Measurements from ENCODE around the gene RAB20.
"Not testable (repeated sequence)": the region's sequence is repeated elsewhere in the genome, so short reads cannot be mapped to it uniquely, and the experiment has no call there.

Gene RAB20

DNA sequence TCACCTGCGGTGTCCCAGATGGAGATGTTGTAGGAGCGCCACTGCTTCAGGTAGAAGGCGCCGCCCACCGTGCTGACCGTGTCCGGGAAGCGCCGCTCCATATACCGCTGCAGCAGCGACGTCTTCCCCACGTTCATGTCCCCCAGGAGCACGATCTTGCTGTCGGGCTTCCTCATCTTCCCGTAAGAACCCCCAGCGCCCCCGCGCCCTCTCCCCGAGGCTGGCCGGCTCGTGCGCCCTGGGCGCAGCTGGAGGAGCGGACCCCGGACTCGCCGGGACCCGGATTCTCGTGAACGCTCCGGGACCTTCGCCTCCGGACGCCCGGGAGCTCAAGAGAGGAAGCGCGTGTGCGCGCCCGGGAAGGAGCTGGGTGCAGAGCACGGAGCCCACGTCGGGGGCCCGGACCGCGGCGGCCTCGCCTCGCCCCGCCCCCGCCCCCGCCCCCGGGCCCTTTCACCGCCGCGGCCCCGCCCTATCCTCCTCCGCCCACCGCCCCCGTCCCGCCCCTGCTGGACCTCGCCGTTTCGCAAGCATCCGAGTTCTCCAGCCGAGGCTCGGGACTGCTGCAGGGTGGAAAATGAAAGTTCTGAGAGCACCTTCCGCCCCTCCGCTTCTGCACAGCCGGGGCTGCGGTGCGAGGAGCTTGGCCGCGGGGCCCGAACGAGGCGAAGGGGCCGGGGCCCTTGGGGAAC is at the start of gene RAB20:
TSS of gene RAB20 (minus strand) at position 379 of the 692 bp plus-strand sequence. CDS start at position 176, 203 bp downstream.
- Mint-ChIP-seq H3K4me3 (peak within 1 kb of the TSS; percentile 94), H3K9me3 (no peaks in the 10 kb centered on the region), H3K4me1 (peaks cover 27% of the 10 kb centered on the region), H3K36me3 (no peaks in the 10 kb centered on the region), H3K27ac (peak within 1 kb of the TSS; percentile 91), H3K27me3 (no peaks in the 10 kb centered on the region)

DNA sequence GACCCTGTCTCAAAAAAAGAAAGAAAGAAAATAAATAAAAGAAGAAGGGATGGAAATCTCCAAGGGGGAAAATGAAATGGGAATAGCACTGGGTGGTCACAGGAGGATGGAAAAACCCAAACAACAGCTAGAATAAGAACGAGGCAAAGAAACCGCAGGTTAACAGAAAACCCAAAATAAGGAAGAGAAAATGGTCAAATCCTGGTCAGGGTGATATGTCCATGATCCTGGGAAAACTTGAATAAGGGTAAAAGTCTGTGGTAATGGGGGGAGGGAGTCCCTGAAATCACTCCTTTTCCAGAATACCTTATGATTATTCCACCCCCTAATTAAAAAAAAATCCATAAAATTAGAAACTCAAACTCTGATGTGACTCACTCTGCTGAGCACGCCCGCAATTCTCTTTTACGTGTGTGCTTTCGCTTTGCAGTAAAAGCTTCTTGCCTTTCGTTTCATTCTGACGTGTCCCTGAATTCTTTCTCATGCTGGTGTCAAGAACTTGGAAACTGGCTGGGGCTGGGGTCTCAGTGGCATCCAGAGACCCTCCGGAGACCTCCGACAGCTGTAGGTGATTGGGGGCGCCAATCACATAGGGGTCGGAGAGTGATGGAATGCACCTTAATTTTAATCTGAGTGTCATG is 49.6 kb upstream of the RAB20 start:
- no peaks in the 10 kb centered on the region for H3K27me3 Mint-ChIP-seq
- peaks cover 4% of the 10 kb centered on the region for H3K9me3 Mint-ChIP-seq
- H3K4me3 Mint-ChIP-seq, result no peak overlapping the region
- peaks cover 7% of the 10 kb centered on the region for H3K36me3 Mint-ChIP-seq
- peaks cover 5% of the 10 kb centered on the region for H3K4me1 Mint-ChIP-seq
- H3K27ac Mint-ChIP-seq, result no peak overlapping the region

DNA sequence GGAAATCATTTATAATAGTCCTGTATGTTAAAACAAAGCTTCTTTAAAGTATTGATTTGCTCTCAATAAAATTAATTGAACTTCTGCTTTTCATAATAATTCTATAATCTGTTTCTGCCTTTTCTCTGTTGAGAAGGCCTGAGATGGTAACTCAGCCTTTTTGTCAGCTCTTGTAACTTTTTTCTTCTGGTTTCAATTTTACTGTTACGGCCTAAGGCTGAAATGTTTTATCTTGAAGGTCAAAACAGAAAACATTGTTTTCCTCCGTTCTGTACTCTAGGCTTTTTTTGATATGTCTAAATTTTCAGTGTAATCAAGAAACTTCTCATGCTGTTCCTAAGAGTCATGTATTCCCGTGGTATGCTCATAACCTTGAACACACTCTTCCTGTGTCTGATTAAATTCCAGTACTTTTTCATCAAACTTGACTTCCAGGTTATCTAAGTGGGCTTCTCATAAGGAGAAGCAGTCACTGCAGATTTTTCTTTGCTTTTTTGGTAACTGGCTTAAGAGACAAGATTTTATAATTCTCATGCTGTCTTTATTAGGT is 46.2 kb upstream of the RAB20 start:
- Mint-ChIP-seq H3K4me1 (no peaks in the 10 kb centered on the region), H3K4me3 (no peak overlapping the region), H3K36me3 (peaks cover 3% of the 10 kb centered on the region), H3K27ac (no peak overlapping the region), H3K27me3 (peaks cover under 1% of the 10 kb centered on the region), H3K9me3 (no peaks in the 10 kb centered on the region)

- not testable (repeated sequence) for H3K27me3 Mint-ChIP-seq, H3K4me1 Mint-ChIP-seq, H3K9me3 Mint-ChIP-seq, H3K4me3 Mint-ChIP-seq, H3K27ac Mint-ChIP-seq, H3K36me3 Mint-ChIP-seq
Measured at GRCh38 chr13:110606281-110606680, 44.8 kb upstream of the RAB20 start.

- Mint-ChIP-seq H3K4me1 (no peaks in the 10 kb centered on the region), H3K36me3 (peaks cover 3% of the 10 kb centered on the region), H3K9me3 (no peaks in the 10 kb centered on the region), H3K27me3 (peaks cover 3% of the 10 kb centered on the region), H3K27ac (no peak overlapping the region), H3K4me3 (no peak overlapping the region)
Measured at GRCh38 chr13:110605132-110605531, 43.6 kb upstream of the RAB20 start.

DNA sequence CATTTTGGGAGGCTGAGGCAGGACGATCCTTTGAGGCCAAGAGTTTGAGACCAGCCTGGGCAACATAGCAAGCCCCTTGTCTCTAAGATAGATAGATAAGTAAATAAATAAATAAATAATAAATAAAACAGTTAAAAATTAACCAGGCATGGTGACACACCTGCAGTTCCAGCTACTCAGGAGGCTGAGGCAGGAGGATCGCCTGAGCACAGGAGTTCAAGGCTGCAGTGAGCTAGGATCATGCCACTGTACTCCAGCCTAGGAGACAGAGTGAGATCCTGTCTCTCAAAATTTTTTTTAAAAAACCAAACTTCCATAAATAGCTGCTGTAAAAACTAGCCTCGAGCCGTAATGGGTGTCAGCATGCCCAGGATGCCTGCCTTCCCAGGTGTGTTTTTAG is 39.5 kb upstream of the RAB20 start:
- no peaks in the 10 kb centered on the region for H3K36me3 Mint-ChIP-seq
- peaks cover 3% of the 10 kb centered on the region for H3K27me3 Mint-ChIP-seq
- H3K9me3 Mint-ChIP-seq, result no peaks in the 10 kb centered on the region
- no peak overlapping the region for H3K4me3 Mint-ChIP-seq
- no peak overlapping the region for H3K27ac Mint-ChIP-seq
- no peaks in the 10 kb centered on the region for H3K4me1 Mint-ChIP-seq

DNA sequence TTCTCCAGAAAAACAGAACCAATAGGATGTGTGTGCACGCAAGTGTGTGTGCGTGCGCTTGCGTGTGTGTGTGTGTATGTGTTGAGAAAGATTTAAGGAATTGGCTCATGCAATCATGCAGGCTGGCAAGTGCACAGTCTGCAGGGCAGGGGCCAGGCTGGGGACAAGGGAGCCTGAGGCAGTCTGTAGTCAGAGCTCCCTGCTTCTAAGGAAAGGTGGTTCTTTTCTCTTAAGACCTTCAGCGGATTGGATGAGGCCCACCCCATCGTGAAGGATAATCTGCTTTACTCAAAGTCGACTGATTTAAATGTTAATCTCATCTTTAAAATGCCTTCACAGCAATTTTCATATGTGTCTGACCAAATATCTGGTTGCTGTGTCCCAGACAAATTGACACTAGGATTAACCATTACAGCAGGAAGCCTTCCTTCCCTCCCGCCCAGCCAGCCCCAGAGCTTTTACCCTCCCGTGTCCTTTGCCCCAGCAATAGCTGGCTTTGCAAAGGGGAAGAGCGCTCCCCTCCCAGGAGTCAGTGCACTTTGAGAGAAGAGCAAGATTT is 38.8 kb upstream of the RAB20 start:
- Mint-ChIP-seq H3K4me1 (no peaks in the 10 kb centered on the region), H3K9me3 (no peaks in the 10 kb centered on the region), H3K4me3 (no peak overlapping the region), H3K27ac (no peak overlapping the region), H3K36me3 (no peaks in the 10 kb centered on the region), H3K27me3 (peaks cover 3% of the 10 kb centered on the region)

DNA sequence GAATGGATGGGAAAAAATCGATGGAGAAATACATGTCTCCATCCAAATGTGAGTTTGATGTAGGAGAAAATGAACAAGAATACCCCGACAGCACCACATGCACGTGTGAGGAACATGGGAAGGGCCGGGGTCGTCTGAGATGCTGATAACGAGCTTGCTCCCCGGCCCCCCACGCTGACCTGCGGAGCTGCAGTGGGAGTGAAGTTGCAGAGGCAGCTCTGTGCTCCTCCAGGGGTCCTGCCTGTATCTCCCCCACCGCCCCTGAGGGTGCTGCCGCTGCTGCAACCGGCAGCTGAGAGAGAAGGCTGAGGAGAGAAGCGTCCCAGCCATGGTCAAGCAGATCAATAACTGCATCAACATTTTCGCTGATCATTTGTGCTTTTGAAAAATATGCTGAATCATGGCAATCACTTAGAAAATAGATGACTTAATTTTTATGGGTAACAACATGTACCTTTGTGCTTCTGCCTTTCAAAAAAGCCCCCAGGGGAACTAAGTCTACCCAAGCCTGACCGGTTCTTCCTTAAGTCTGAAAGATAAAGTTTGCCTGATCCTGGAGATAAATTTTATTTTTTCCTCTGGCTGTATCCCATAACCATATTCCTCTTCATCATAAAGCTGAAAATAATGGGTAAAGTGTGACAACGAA is 35.6 kb upstream of the RAB20 start:
- no peaks in the 10 kb centered on the region for H3K27me3 Mint-ChIP-seq
- no peaks in the 10 kb centered on the region for H3K36me3 Mint-ChIP-seq
- H3K4me3 Mint-ChIP-seq, result no peak overlapping the region
- H3K27ac Mint-ChIP-seq, result no peak overlapping the region
- H3K4me1 Mint-ChIP-seq, result no peaks in the 10 kb centered on the region
- H3K9me3 Mint-ChIP-seq, result no peaks in the 10 kb centered on the region

DNA sequence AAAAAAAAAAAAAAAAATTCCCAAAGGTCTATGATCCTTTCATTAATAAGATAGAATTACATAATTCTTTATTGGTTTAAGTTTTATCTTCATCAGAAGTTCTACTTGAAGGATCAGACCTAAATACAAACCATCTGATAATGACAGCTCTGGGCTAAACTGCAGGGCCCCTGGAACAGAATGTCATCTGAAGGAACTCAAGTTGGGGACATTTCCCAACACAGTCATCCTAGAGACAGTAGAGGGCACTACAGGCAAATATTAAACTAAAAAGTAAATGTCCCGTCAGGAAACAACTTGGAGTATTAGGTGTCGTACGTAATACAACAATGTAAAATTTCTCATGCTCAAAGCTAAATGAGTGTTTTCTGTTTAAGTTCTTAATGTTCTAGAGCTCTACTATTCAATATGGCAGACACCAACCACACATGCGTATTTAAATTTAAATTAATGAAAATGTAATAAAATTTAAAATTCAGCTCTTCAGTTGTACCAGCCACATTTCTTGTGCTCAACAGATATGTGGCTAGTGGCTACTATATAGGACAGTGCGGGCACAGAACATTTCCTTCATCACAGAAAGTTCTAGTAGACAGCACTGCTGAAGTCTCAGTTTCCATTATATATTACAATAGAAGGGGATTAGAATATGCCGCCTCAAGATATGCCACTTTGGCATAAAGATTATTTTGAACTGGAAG is 32.1 kb upstream of the RAB20 start:
- Mint-ChIP-seq H3K27me3 (no peaks in the 10 kb centered on the region), H3K36me3 (no peaks in the 10 kb centered on the region), H3K4me1 (no peaks in the 10 kb centered on the region), H3K27ac (no peak overlapping the region), H3K4me3 (no peak overlapping the region), H3K9me3 (no peaks in the 10 kb centered on the region)

DNA sequence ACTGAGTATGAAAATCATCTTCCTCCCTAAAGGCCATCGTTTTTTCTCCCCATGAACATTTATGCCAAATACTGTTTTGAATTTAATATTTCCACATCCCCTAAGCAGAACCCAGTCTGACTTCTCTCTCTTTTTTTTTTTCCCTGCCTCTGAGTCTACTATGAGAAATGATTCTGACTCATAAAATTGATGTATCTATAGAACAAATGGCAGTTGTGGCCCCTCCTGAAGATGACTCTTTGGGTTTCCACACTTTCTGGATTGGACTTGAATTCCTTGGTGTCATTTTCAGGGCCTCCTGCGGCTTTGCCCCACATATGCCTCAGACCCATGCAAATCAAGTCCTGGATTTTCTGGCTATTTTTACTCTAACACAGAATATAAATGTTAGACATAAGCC is 31.1 kb upstream of the RAB20 start:
- H3K27me3 Mint-ChIP-seq, result peaks cover 2% of the 10 kb centered on the region
- H3K36me3 Mint-ChIP-seq, result no peaks in the 10 kb centered on the region
- H3K9me3 Mint-ChIP-seq, result no peaks in the 10 kb centered on the region
- H3K4me3 Mint-ChIP-seq, result no peak overlapping the region
- no peak overlapping the region for H3K27ac Mint-ChIP-seq
- H3K4me1 Mint-ChIP-seq, result no peaks in the 10 kb centered on the region

- Mint-ChIP-seq H3K4me1 (no peaks in the 10 kb centered on the region), H3K27ac (no peak overlapping the region), H3K9me3 (no peaks in the 10 kb centered on the region), H3K27me3 (peaks cover 4% of the 10 kb centered on the region), H3K36me3 (no peaks in the 10 kb centered on the region), H3K4me3 (no peak overlapping the region)
Measured at GRCh38 chr13:110590577-110590976, 29.1 kb upstream of the RAB20 start.

- no peak overlapping the region for H3K4me3 Mint-ChIP-seq
- no peaks in the 10 kb centered on the region for H3K4me1 Mint-ChIP-seq
- H3K9me3 Mint-ChIP-seq, result no peaks in the 10 kb centered on the region
- H3K27ac Mint-ChIP-seq, result no peak overlapping the region
- peaks cover 4% of the 10 kb centered on the region for H3K27me3 Mint-ChIP-seq
- no peaks in the 10 kb centered on the region for H3K36me3 Mint-ChIP-seq
Measured at GRCh38 chr13:110589793-110590390, 28.4 kb upstream of the RAB20 start.

GRCh38 chr13:110583178-110583865 is 21.8 kb upstream of the RAB20 start:
- Mint-ChIP-seq H3K4me3 (no peak overlapping the region), H3K4me1 (no peaks in the 10 kb centered on the region), H3K36me3 (no peaks in the 10 kb centered on the region), H3K27me3 (peaks cover 4% of the 10 kb centered on the region), H3K9me3 (no peaks in the 10 kb centered on the region), H3K27ac (no peak overlapping the region)

DNA sequence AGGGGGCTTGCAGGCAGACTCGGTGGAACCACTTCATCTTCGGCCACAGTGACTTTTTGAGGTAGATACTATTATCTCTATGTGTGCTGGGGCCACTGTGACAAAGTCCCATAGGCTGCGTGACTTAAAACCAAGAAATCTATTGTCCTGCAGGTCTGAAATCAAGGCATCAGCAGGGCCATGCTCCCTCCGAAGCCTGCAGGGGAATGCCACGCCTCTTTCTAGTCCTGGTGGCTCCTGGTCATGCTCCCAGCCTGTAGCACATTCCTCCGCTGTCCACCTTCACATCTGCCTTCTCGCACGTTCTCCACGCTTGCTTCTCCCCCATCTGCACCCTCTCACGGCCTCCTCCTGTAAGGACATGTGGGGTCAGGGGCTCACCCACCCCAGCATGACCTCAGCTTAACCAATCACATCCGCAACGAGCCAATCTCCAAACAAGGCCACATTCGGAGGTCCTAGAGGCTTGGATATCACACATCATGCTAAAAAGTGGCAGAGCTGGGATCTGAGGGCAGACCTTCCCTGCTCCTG is 21.0 kb upstream of the RAB20 start:
- H3K36me3 Mint-ChIP-seq, result no peaks in the 10 kb centered on the region
- no peak overlapping the region for H3K27ac Mint-ChIP-seq
- no peaks in the 10 kb centered on the region for H3K9me3 Mint-ChIP-seq
- H3K4me3 Mint-ChIP-seq, result no peak overlapping the region
- H3K4me1 Mint-ChIP-seq, result no peaks in the 10 kb centered on the region
- peaks cover 5% of the 10 kb centered on the region for H3K27me3 Mint-ChIP-seq

Data from activated naive CD4-positive, alpha-beta T cell treated with anti-CD3 and anti-CD28 coated beads, Interleukin-2, amount 50 U/mL, for 24 hours (primary cell).